ENCODE measurements around the gene CTPS1. TPM values are rescaled to one million over a fixed set of nuclear protein-coding genes. Genes with fewer than 3 reads are reported as not detected.
A peak's percentile ranks its signal among the peaks of the same experiment; 100 is the strongest.

CTPS1 gene
- total RNA-seq, result 100 to 1,000 TPM in 3 of 4 donors, 10 to 100 TPM in 1; 43.7 to 181 (median 107) TPM

- Histone ChIP-seq H3K27me3 (no peaks in the 10 kb centered on the region), H3K9me3 (no peaks in the 10 kb centered on the region), H3K27ac (peak within 1 kb of the TSS; percentile 73 to 96 (median 94)), H3K4me1 (peaks cover 0 to 13% (median 4%) of the 10 kb centered on the region in 4 donors), H3K4me3 (peak within 1 kb of the TSS; percentile 61 to 89 (median 75)), H3K36me3 (no peaks in the 10 kb centered on the region)
- peak; percentile 39 to 60 for TF ChIP-seq POLR2A (IDR thresholded peaks at IDR 0.05)
- TF ChIP-seq CTCF (IDR thresholded peaks at IDR 0.05), result peak in 1 of 6 experiments; percentile 34
- peak; percentile 89 to 98 (median 97) for DNase-seq
These were observed at the start of gene CTPS1 for GRCh38 chr1:40979241-40980067. Gene CTPS1 (plus strand): TSS chr1:40979696. CDS start chr1:40983291, 3,595 bp downstream.

- Histone ChIP-seq H3K27me3 (no peaks in the 10 kb centered on the region), H3K4me1 (no peaks in the 10 kb centered on the region), H3K36me3 (no peaks in the 10 kb centered on the region), H3K4me3 (no peak overlapping the region), H3K27ac (no peak overlapping the region), H3K9me3 (no peaks in the 10 kb centered on the region)
- TF ChIP-seq CTCF (IDR thresholded peaks at IDR 0.05), result no peak
- no peak for TF ChIP-seq POLR2A (IDR thresholded peaks at IDR 0.05)
- peak in 1 of 3 donors; percentile 27 for DNase-seq
These were observed 49.1 kb upstream of the CTPS1 start for GRCh38 chr1:40930174-40930964.

DNA sequence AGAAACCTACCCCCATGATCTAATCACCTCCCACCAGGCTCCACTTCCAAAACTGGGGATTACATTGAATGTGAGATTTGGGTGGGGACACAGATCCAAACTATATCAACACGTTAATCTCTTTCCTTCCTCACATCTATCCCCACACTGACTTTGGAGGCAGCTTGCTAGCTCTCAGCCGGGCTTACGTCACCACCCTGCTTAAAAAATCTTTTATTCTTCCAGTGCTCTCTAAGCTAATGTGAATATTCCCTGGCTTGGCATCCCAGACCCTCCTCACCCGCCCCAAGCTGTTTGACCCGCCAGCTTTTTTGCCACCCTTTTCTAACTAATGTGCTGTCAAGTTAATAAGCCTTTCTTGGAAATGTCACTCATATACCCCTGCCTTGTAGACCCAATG lies 47.9 kb upstream of the CTPS1 start:
- DNase-seq, result peak in 1 of 3 donors; percentile 19
- Histone ChIP-seq H3K4me3 (no peak overlapping the region), H3K36me3 (no peaks in the 10 kb centered on the region), H3K27me3 (no peaks in the 10 kb centered on the region), H3K9me3 (no peaks in the 10 kb centered on the region), H3K27ac (no peak overlapping the region), H3K4me1 (no peaks in the 10 kb centered on the region)
- TF ChIP-seq CTCF (IDR thresholded peaks at IDR 0.05) (no peak), POLR2A (IDR thresholded peaks at IDR 0.05) (no peak)

DNA sequence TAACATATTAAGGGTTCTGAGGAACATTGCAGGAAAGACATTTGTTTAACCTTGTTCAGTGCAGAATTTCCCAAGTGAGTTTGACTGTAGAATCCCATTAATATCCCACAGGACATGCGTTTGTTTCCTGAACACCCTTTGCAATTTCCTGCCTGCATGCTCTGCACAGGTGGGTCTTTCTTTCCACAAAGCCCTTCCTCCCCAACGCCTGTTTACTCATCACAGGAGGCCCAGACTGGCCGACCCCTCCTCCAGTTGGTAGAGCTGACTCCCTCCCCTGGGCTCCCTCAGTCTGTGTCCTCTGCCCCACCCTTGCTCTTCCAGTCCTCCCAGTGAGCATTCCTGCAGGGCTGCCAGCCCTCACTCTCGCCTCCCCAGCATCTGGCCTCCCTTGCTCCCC lies 47.5 kb upstream of the CTPS1 start:
- Histone ChIP-seq H3K27me3 (no peaks in the 10 kb centered on the region), H3K9me3 (no peaks in the 10 kb centered on the region), H3K4me1 (no peaks in the 10 kb centered on the region), H3K27ac (no peak overlapping the region), H3K4me3 (no peak overlapping the region), H3K36me3 (no peaks in the 10 kb centered on the region)
- peak in 1 of 3 donors; percentile 19 for DNase-seq
- no peak for TF ChIP-seq CTCF (IDR thresholded peaks at IDR 0.05)
- no peak for TF ChIP-seq POLR2A (IDR thresholded peaks at IDR 0.05)

GRCh38 chr1:40936931-40937339 lies 42.6 kb upstream of the CTPS1 start:
- Histone ChIP-seq H3K4me1 (peaks cover 0 to 7% (median 2%) of the 10 kb centered on the region in 4 donors), H3K27me3 (no peaks in the 10 kb centered on the region), H3K36me3 (no peaks in the 10 kb centered on the region), H3K27ac (no peak overlapping the region), H3K4me3 (no peak overlapping the region), H3K9me3 (no peaks in the 10 kb centered on the region)
- TF ChIP-seq POLR2A (IDR thresholded peaks at IDR 0.05), result no peak
- DNase-seq, result peak in 1 of 3 donors; percentile 18

GRCh38 chr1:40938393-40938792 lies 41.1 kb upstream of the CTPS1 start:
- Histone ChIP-seq H3K4me3 (no peak overlapping the region), H3K36me3 (no peaks in the 10 kb centered on the region), H3K4me1 (peaks cover 0 to 7% (median 2%) of the 10 kb centered on the region in 4 donors), H3K27me3 (no peaks in the 10 kb centered on the region), H3K9me3 (no peaks in the 10 kb centered on the region), H3K27ac (no peak overlapping the region)
- TF ChIP-seq POLR2A (IDR thresholded peaks at IDR 0.05) (no peak), CTCF (IDR thresholded peaks at IDR 0.05) (no peak)
- peak in 1 of 3 donors; percentile 19 for DNase-seq

Data from Peyer's patch (tissue), 4 donors.